Measurements from ENCODE around the gene ZNF366.

The ZNF366 gene

GRCh38 chr5:72476721-72477120 is 30.5 kb downstream of the ZNF366 start:
- no peak overlapping the region for H3K4me3 ChIP-seq (ENCODE audit: low read depth, low read length)
- TF ChIP-seq CTCF (IDR thresholded peaks at IDR 0.05; ENCODE audit: low read depth, low read length, missing control alignments), result no peak
- DNase-seq (ENCODE audit: low read depth), result no peak

- no peak overlapping the region for H3K4me3 ChIP-seq (ENCODE audit: low read depth, low read length)
- TF ChIP-seq CTCF (IDR thresholded peaks at IDR 0.05; ENCODE audit: low read depth, low read length, missing control alignments), result no peak
- no peak for DNase-seq (ENCODE audit: low read depth)
These were observed 30.9 kb downstream of the ZNF366 start for GRCh38 chr5:72476275-72476674.

- H3K4me3 ChIP-seq (ENCODE audit: low read depth, low read length), result no peak overlapping the region
- no peak for TF ChIP-seq CTCF (IDR thresholded peaks at IDR 0.05; ENCODE audit: low read depth, low read length, missing control alignments)
- DNase-seq (ENCODE audit: low read depth), result no peak
These were observed 32.7 kb downstream of the ZNF366 start for GRCh38 chr5:72474516-72474915.

GRCh38 chr5:72474046-72474500 is 33.1 kb downstream of the ZNF366 start:
- no peak for DNase-seq (ENCODE audit: low read depth)
- no peak overlapping the region for H3K4me3 ChIP-seq (ENCODE audit: low read depth, low read length)
- TF ChIP-seq CTCF (IDR thresholded peaks at IDR 0.05; ENCODE audit: low read depth, low read length, missing control alignments), result no peak

- no peak for DNase-seq (ENCODE audit: low read depth)
- no peak overlapping the region for H3K4me3 ChIP-seq (ENCODE audit: low read depth, low read length)
- no peak for TF ChIP-seq CTCF (IDR thresholded peaks at IDR 0.05; ENCODE audit: low read depth, low read length, missing control alignments)
These were observed 34.4 kb downstream of the ZNF366 start for GRCh38 chr5:72472666-72473422.

- DNase-seq (ENCODE audit: low read depth), result no peak
- H3K4me3 ChIP-seq (ENCODE audit: low read depth, low read length), result no peak overlapping the region
- no peak for TF ChIP-seq CTCF (IDR thresholded peaks at IDR 0.05; ENCODE audit: low read depth, low read length, missing control alignments)
These were observed 35.2 kb downstream of the ZNF366 start for GRCh38 chr5:72472031-72472430.

GRCh38 chr5:72470826-72471225 is 36.4 kb downstream of the ZNF366 start:
- no peak overlapping the region for H3K4me3 ChIP-seq (ENCODE audit: low read depth, low read length)
- no peak for TF ChIP-seq CTCF (IDR thresholded peaks at IDR 0.05; ENCODE audit: low read depth, low read length, missing control alignments)
- no peak for DNase-seq (ENCODE audit: low read depth)
